H1 (cell line): ENCODE measurements around the gene PSMD3. TPM values are rescaled to one million over a fixed set of nuclear protein-coding genes. Genes with fewer than 3 reads are reported as not detected.
A peak's percentile ranks its signal among the peaks of the same experiment; 100 is the strongest.

Experiments used
- CTCF ChIA-PET: fragments of 300-600 bp; sonication (Branson Sonifier 250); formaldehyde crosslinking; loops from one replicate; lab custom pipeline; 2021; ENCODE audit not compliant: partially characterized antibody; lab: Charles Lee
- POLR2A ChIA-PET: fragments of 300-600 bp; sonication (Branson Sonifier 250); formaldehyde crosslinking; loops from one replicate; lab custom pipeline; 2021; ENCODE audit warnings: inconsistent platforms; ENCODE audit not compliant: partially characterized antibody; lab: Charles Lee
- DNase-seq, 2 experiments: peaks; one replicate each; pipeline versions ENCODE4 v3.0.0 to v3.0.0-alpha.2; 2010 to 2022; ENCODE audit warnings: low spot score in 2 of 2, low read depth in 1 of 2, mixed read lengths in 1 of 2
- FAIRE-seq: peaks from 2 replicates; lab custom pipeline; 2011; peaks lifted over from hg19 to GRCh38; lab: Jason Lieb, UNC
- H2AFZ ChIP-seq: 2 replicates; pipeline ENCODE4 v1.8.1; 2012; ENCODE audit warnings: low read length, inconsistent platforms
- H2AK5ac ChIP-seq: 2 replicates; pipeline ENCODE4 v1.6.1; 2013; ENCODE audit warnings: low read depth, low read length
- H2BK120ac ChIP-seq: replicated peaks from 2 replicates; pipeline ENCODE3; 2013; ENCODE audit warnings: low read depth, low read length, inconsistent platforms
- H2BK12ac ChIP-seq: 2 replicates; pipeline ENCODE4 v1.6.1; 2013; ENCODE audit warnings: low read depth, low read length
- H2BK15ac ChIP-seq: 2 replicates; pipeline ENCODE4 v1.6.1; 2013; ENCODE audit warnings: low read length
- H2BK20ac ChIP-seq: 2 replicates; pipeline ENCODE4 v1.6.1; 2013; ENCODE audit warnings: low read length
- H2BK5ac ChIP-seq: 2 replicates; pipeline ENCODE4 v1.6.1; 2013; ENCODE audit warnings: low read depth, low read length
- H3K14ac ChIP-seq: 2 replicates; pipeline ENCODE4 v1.6.1; 2013; ENCODE audit warnings: inconsistent platforms; ENCODE audit not compliant: insufficient read length
- H3K18ac ChIP-seq: 2 replicates; pipeline ENCODE4 v1.6.1; 2013; ENCODE audit warnings: low read length; ENCODE audit errors: extremely low read depth
- H3K23ac ChIP-seq: 2 replicates; pipeline ENCODE4 v1.6.1; 2013; ENCODE audit warnings: inconsistent platforms; ENCODE audit not compliant: insufficient read length
- H3K23me2 ChIP-seq: 2 replicates; pipeline ENCODE4 v1.6.1; 2013; ENCODE audit warnings: low read depth, low read length
- H3K27ac ChIP-seq: 2 replicates; pipeline ENCODE4 v1.6.1; 2011; ENCODE audit warnings: low read depth, low read length, inconsistent platforms
- H3K27me3 ChIP-seq, 4 experiments: replicated peaks in 1 of 4; 1 replicate in 1 of 4; 2 replicates in 3 of 4; pipeline versions ENCODE4 v1.6.1 to v1.8.1; 2011 to 2013; ENCODE audit warnings: low read length in 3 of 4, mild to moderate bottlenecking in 3 of 4, inconsistent platforms in 2 of 4, mixed read lengths in 2 of 4, moderate library complexity in 1 of 4; ENCODE audit not compliant: control insufficient read depth in 3 of 4, insufficient read depth in 3 of 4; ENCODE audit errors: extremely low read depth in 1 of 4
- H3K36me3 ChIP-seq, 4 experiments: 2 replicates each; pipeline versions ENCODE4 v1.6.1 to v1.8.1; 2011 to 2013; ENCODE audit warnings: mild to moderate bottlenecking in 4 of 4, low read length in 3 of 4, moderate library complexity in 2 of 4, control low read depth in 1 of 4, inconsistent platforms in 1 of 4; ENCODE audit not compliant: insufficient read depth in 4 of 4, control insufficient read depth in 2 of 4
- H3K4ac ChIP-seq: replicated peaks from 2 replicates; pipeline ENCODE3; 2013; ENCODE audit warnings: low read length, low read depth, mixed read lengths, inconsistent platforms; ENCODE audit not compliant: insufficient read length
- H3K4me1 ChIP-seq, 4 experiments: replicated peaks in 1 of 4; 1 replicate in 1 of 4; 2 replicates in 3 of 4; pipeline versions ENCODE4 v1.6.1 to v1.8.1; 2011 to 2013; ENCODE audit warnings: low read length in 3 of 4, inconsistent platforms in 2 of 4, mixed read lengths in 1 of 4; ENCODE audit not compliant: insufficient read depth in 4 of 4, control insufficient read depth in 3 of 4
- H3K4me2 ChIP-seq, 2 experiments: 2 replicates each; pipeline versions ENCODE4 v1.6.1 to v1.8.1; 2011 to 2013; ENCODE audit warnings: low read depth in 2 of 2, low read length in 2 of 2, control low read depth in 1 of 2, inconsistent platforms in 1 of 2, mild to moderate bottlenecking in 1 of 2; ENCODE audit not compliant: insufficient read depth in 1 of 2
- H3K4me3 ChIP-seq, 4 experiments: fragments of 200-600, 300-600 bp in 1 of 4; sonication (generic), shearing (Covaris generic), sonication (Bioruptor Twin) in 1 of 4; 2 replicates each; pipeline versions ENCODE4 v1.5.1 to v1.8.1; 2011 to 2016; ENCODE audit warnings: low read length in 4 of 4, low read depth in 3 of 4, control low read depth in 2 of 4, inconsistent platforms in 2 of 4, mild to moderate bottlenecking in 2 of 4, mixed read lengths in 1 of 4, moderate library complexity in 1 of 4; ENCODE audit not compliant: insufficient read depth in 2 of 4; ENCODE audit errors: extremely low read depth in 1 of 4
- H3K56ac ChIP-seq: replicated peaks from 2 replicates; pipeline ENCODE3; 2013; ENCODE audit warnings: low read depth, mild to moderate bottlenecking, mixed read lengths, low read length, inconsistent platforms; ENCODE audit not compliant: insufficient read length
- H3K79me1 ChIP-seq: 2 replicates; pipeline ENCODE4 v1.6.1; 2013; ENCODE audit warnings: low read depth, low read length, control low read depth
- H3K79me2 ChIP-seq, 2 experiments: 2 replicates each; pipeline versions ENCODE4 v1.6.1 to v1.8.1; 2012 to 2013; ENCODE audit warnings: low read length in 2 of 2, mild to moderate bottlenecking in 2 of 2, inconsistent platforms in 1 of 2; ENCODE audit not compliant: insufficient read depth in 2 of 2, control insufficient read depth in 1 of 2
- H3K9ac ChIP-seq, 4 experiments: replicated peaks in 1 of 4; 1 replicate in 1 of 4; 2 replicates in 3 of 4; pipeline versions ENCODE4 v1.6.1 to v1.8.1; 2011 to 2013; ENCODE audit warnings: low read depth in 3 of 4, low read length in 3 of 4, control low read depth in 2 of 4, mild to moderate bottlenecking in 2 of 4, moderate library complexity in 2 of 4, inconsistent platforms in 1 of 4; ENCODE audit errors: extremely low read depth in 1 of 4
- H3K9me3 ChIP-seq, 2 experiments: 2 replicates each; pipeline versions ENCODE4 v1.6.1 to v1.8.1; 2012 to 2013; ENCODE audit warnings: mild to moderate bottlenecking in 2 of 2, moderate library complexity in 2 of 2, control low read depth in 1 of 2, inconsistent platforms in 1 of 2, low read depth in 1 of 2, low read length in 1 of 2, mixed read lengths in 1 of 2; ENCODE audit not compliant: insufficient read depth in 2 of 2
- H4K20me1 ChIP-seq, 2 experiments: replicated peaks in 1 of 2; 2 replicates each; pipeline versions ENCODE3 to v1.8.1; 2011 to 2013; ENCODE audit warnings: inconsistent platforms in 2 of 2, low read length in 2 of 2, mild to moderate bottlenecking in 1 of 2; ENCODE audit not compliant: insufficient read depth in 2 of 2, control insufficient read depth in 1 of 2
- H4K5ac ChIP-seq: 2 replicates; pipeline ENCODE4 v1.6.1; 2013; ENCODE audit warnings: low read length, low read depth, mixed read lengths, inconsistent platforms; ENCODE audit not compliant: insufficient read length
- H4K8ac ChIP-seq: 2 replicates; pipeline ENCODE4 v1.8.0; 2013; ENCODE audit warnings: mild to moderate bottlenecking, moderate library complexity, low read length, inconsistent platforms; ENCODE audit not compliant: insufficient read depth; ENCODE audit errors: extremely low read depth
- H4K91ac ChIP-seq: replicated peaks from 2 replicates; pipeline ENCODE3; 2013; ENCODE audit warnings: low read length, mixed read lengths, inconsistent platforms; ENCODE audit not compliant: insufficient read length
- FOSL1 ChIP-seq: IDR thresholded peaks from 2 replicates; pipeline ENCODE4 v1.6.1; 2011; ENCODE audit warnings: mild to moderate bottlenecking, low read depth, low read length, moderate library complexity; ENCODE audit not compliant: insufficient read depth
- GABPA ChIP-seq: IDR thresholded peaks from 2 replicates; pipeline ENCODE4 v1.6.1; 2011; ENCODE audit warnings: mild to moderate bottlenecking, low read length, moderate library complexity, borderline replicate concordance; ENCODE audit not compliant: insufficient read depth
- JUND ChIP-seq: IDR thresholded peaks from 2 replicates; pipeline ENCODE4 v1.6.1; 2011; ENCODE audit warnings: mild to moderate bottlenecking, improper control_type of control experiment, low read length
- KDM4A ChIP-seq: IDR thresholded peaks from one replicate; pipeline ENCODE4 v1.7.1; 2012; ENCODE audit warnings: low read depth, mild to moderate bottlenecking, moderate library complexity, low read length, inconsistent platforms; ENCODE audit not compliant: severe bottlenecking
- MAFK ChIP-seq: IDR thresholded peaks from 2 replicates; pipeline ENCODE4 v1.6.1; 2012; ENCODE audit warnings: low read depth, mild to moderate bottlenecking, improper control_type of control experiment, low read length
- RXRA ChIP-seq: IDR thresholded peaks from 2 replicates; pipeline ENCODE4 v1.6.1; 2011; ENCODE audit warnings: low read depth, mild to moderate bottlenecking, low read length, moderate library complexity; ENCODE audit not compliant: insufficient read depth
- SUZ12 ChIP-seq: fragments of 200-600 bp; sonication (generic); IDR thresholded peaks from 2 replicates; pipeline ENCODE4 v1.6.1; 2012; ENCODE audit warnings: mild to moderate bottlenecking, inconsistent platforms, low read length, moderate library complexity, mixed read lengths
- TAF7 ChIP-seq: optimal IDR thresholded peaks from 2 replicates; pipeline ENCODE3; 2011; ENCODE audit warnings: low read depth, mild to moderate bottlenecking, inconsistent platforms, low read length, moderate library complexity, borderline replicate concordance
- WGBS, 2 experiments: shearing (Covaris generic) in 1 of 2; methylation state at CpG; one replicate each; pipeline versions ENCODE4 v1.1.6 to v1.1.7; 2013 to 2015; ENCODE audit warnings: low lambda C conversion rate in 2 of 2, mixed read lengths in 2 of 2, inconsistent platforms in 1 of 2, low coverage in 1 of 2, missing lambda C conversion rate in 1 of 2; ENCODE audit not compliant: insufficient replicate concordance in 2 of 2, insufficient coverage in 1 of 2, insufficient read length in 1 of 2; ENCODE audit errors: extremely low coverage in 1 of 2, missing lambda C conversion rate in 1 of 2; 5-methylcytosine and 5-hydroxymethylcytosine counted together
- polyA plus RNA-seq, 7 experiments: library from polyadenylated mRNA; depleted of rRNA in 3 of 7; stranded (reverse) in 5 of 7; unstranded in 2 of 7; fragments of >200 nt in 5 of 7; fragments of 200-250 nt in 2 of 7; gene quantifications; 1 replicate in 5 of 7; 2 replicates in 1 of 7; 4 replicates in 1 of 7; pipeline versions ENCODE4 v1.2.1 to v1.2.3, GENCODE V29; 2011 to 2013; ENCODE audit warnings: missing spikeins in 2 of 7, mixed read lengths in 2 of 7
- total RNA-seq: library from RNA; stranded (reverse); fragmentation: NEBNext Ultra II Directional; extraction: Animal tissue kit (Norgen Biotek cat#: 25700); gene quantifications from 2 replicates; pipeline ENCODE4 v1.2.1, GENCODE V29; 2021
- TF ChIP-seq, protein P1 (sequence below): IDR thresholded peaks from 2 replicates; pipeline ENCODE4 v1.6.1; 2012; ENCODE audit warnings: inconsistent platforms
- TF ChIP-seq, protein P2 (sequence below): IDR thresholded peaks from 2 replicates; pipeline ENCODE4 v1.6.1; 2012; ENCODE audit warnings: low read length, inconsistent platforms

The PSMD3 gene
- total and polyA plus RNA-seq, 2 of the 8 experiments (the other 6 are each of a cell fraction or from before 2014, with no cell fraction given), result 151 to 198 TPM

DNA sequence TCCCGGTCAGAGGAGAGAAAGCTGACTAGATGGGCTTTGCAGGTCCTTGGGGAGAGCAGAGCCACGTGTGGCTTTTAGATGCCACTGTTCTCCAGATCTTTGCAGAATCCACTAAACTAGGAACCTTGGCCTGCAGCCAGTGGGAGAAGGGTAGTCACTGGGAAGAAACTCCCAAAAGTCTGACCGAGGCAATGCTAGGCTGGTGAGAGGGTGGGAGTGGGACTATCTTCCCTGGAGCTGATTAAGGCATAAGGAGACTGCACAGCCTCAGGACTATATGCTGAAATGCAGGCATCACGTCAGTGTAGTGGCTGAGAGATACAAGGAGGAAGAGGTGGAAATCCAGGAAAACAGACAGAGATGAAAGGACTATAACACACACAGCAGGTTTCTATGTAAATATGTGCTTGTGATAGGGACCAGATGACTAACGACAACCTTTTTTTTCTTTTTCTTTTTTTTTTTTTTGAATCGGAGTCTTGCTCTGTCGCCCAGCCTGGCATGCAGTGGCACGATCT is 20.0 kb upstream of the PSMD3 start:
- Histone ChIP-seq H4K8ac (no peak overlapping the region), H4K5ac (no peak overlapping the region), H2AK5ac (0 out of 2 replicates have a peak overlapping the region, but pooled peaks have one; percentile 82), H3K79me2 (no peaks in the 10 kb centered on the region), H3K4me3 (no peak overlapping the region), H3K27me3 (no peaks in the 10 kb centered on the region), H3K36me3 (no peaks in the 10 kb centered on the region), H3K4me2 (no peak overlapping the region), H3K9me3 (no peaks in the 10 kb centered on the region), H3K4ac (no peak overlapping the region), H3K4me1 (peaks cover 0 to 3% (median 1%) of the 10 kb centered on the region in 4 experiments; a peak in 2 of 7 replicates), H2BK5ac (no peak overlapping the region), H4K20me1 (no peaks in the 10 kb centered on the region), H3K27ac (no peak overlapping the region), H2BK15ac (0 out of 2 replicates have a peak overlapping the region, but pooled peaks have one; percentile 72), H2AFZ (no peak overlapping the region), H3K9ac (no peak overlapping the region; a peak in 1 of 7 replicates), H3K23ac (no peak overlapping the region), H3K23me2 (peaks cover 2% of the 10 kb centered on the region; the same call in 1 of the 2 replicates), H3K14ac (no peak overlapping the region), H3K56ac (no peak overlapping the region), H2BK120ac (no peak overlapping the region), H3K18ac (no peak overlapping the region), H2BK12ac (peak overlapping the region; percentile 9; the same call in 1 of the 2 replicates), H4K91ac (no peak overlapping the region), H2BK20ac (no peak overlapping the region), H3K79me1 (no peaks in the 10 kb centered on the region)
- WGBS, 2 experiments, result 86% methylated on average over 5 of the region's 8 CpGs; no CpG with 5 or more reads in 1 of the 2 experiments
- ChIA-PET CTCF (interaction anchor here (0.7 to 9.2 kb wide), 3 partner anchors 10 to 96 kb away, joined by 3 to 96 read pairs (median 31); partner anchors contain the start of gene PSMD3), POLR2A (interaction anchor here (1.4 kb wide), 1 partner anchor 58 kb away, joined by 3 read pairs; no protein-coding TSS in a partner anchor)
- DNase-seq (no peak), FAIRE-seq (no peak)
- TF ChIP-seq MAFK, result no peak
- TF ChIP-seq, protein P1, sequence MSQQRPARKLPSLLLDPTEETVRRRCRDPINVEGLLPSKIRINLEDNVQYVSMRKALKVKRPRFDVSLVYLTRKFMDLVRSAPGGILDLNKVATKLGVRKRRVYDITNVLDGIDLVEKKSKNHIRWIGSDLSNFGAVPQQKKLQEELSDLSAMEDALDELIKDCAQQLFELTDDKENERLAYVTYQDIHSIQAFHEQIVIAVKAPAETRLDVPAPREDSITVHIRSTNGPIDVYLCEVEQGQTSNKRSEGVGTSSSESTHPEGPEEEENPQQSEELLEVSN, result no peak
- no peak for TF ChIP-seq JUND
- TF ChIP-seq SUZ12, result no peak
- no peak for TF ChIP-seq KDM4A
- no peak for TF ChIP-seq TAF7
- TF ChIP-seq, protein P2, sequence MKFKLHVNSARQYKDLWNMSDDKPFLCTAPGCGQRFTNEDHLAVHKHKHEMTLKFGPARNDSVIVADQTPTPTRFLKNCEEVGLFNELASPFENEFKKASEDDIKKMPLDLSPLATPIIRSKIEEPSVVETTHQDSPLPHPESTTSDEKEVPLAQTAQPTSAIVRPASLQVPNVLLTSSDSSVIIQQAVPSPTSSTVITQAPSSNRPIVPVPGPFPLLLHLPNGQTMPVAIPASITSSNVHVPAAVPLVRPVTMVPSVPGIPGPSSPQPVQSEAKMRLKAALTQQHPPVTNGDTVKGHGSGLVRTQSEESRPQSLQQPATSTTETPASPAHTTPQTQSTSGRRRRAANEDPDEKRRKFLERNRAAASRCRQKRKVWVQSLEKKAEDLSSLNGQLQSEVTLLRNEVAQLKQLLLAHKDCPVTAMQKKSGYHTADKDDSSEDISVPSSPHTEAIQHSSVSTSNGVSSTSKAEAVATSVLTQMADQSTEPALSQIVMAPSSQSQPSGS, result no peak
- TF ChIP-seq FOSL1, result no peak
- no peak for TF ChIP-seq RXRA
- no peak for TF ChIP-seq GABPA
